NCI-H2081 (cell line): Measurements from ENCODE around the gene RNMT.
A peak's percentile ranks its signal among the peaks of the same experiment; 100 is the strongest.
"Not testable (repeated sequence)": the region's sequence is repeated elsewhere in the genome, so short reads cannot be mapped to it uniquely, and the experiment has no call there.

Experiments
- DNase-seq, 2 experiments: peaks; one replicate each; lab custom pipeline; 2025; lab: John Stamatoyannopoulos, UW

RNMT gene

GRCh38 chr18:13726232-13726971 is at the start of gene RNMT, which contains the start of gene FAM210A:
TSS of gene RNMT (plus strand) at chr18:13726673. CDS start at chr18:13731518, 4,845 bp downstream.
TSS of gene FAM210A (minus strand) at chr18:13726558. CDS start at chr18:13682077, 44,481 bp downstream.
- DNase-seq, result peak; percentile 88 to 96

- DNase-seq, result not testable (repeated sequence)
Observed at GRCh38 chr18:13677350-13677749, 49.1 kb upstream of the RNMT start.

- DNase-seq, result no peak
Observed at GRCh38 chr18:13680612-13681011, 45.9 kb upstream of the RNMT start.

GRCh38 chr18:13681701-13682100 is 44.8 kb upstream of the RNMT start:
- no peak for DNase-seq

- DNase-seq, result no peak
Observed at GRCh38 chr18:13684546-13684945, 41.9 kb upstream of the RNMT start.

- DNase-seq, result no peak
Observed at GRCh38 chr18:13688191-13689136, 38.0 kb upstream of the RNMT start.

GRCh38 chr18:13690060-13690459 is 36.4 kb upstream of the RNMT start:
- DNase-seq, result not testable (repeated sequence)

GRCh38 chr18:13695337-13695736 is 31.1 kb upstream of the RNMT start:
- DNase-seq, result not testable (repeated sequence)

GRCh38 chr18:13696961-13697360 is 29.5 kb upstream of the RNMT start:
- no peak for DNase-seq

- no peak for DNase-seq
Observed at GRCh38 chr18:13700153-13700552, 26.3 kb upstream of the RNMT start.

GRCh38 chr18:13703899-13704298 is 22.6 kb upstream of the RNMT start:
- no peak for DNase-seq

GRCh38 chr18:13710414-13710831 is 16.1 kb upstream of the RNMT start:
- no peak for DNase-seq

GRCh38 chr18:13712400-13713131 is 13.9 kb upstream of the RNMT start:
- no peak for DNase-seq

GRCh38 chr18:13713455-13714055 is 12.9 kb upstream of the RNMT start:
- DNase-seq, result no peak

GRCh38 chr18:13715330-13715729 is 11.1 kb upstream of the RNMT start:
- DNase-seq, result no peak

- no peak for DNase-seq
Observed at GRCh38 chr18:13716916-13717315, 9.6 kb upstream of the RNMT start.

- no peak for DNase-seq
Observed at GRCh38 chr18:13720123-13720522, 6.3 kb upstream of the RNMT start.

- no peak for DNase-seq
Observed at GRCh38 chr18:13720847-13721246, 5.6 kb upstream of the RNMT start.

GRCh38 chr18:13725566-13726231 is 774 bp upstream of the RNMT start:
- no peak for DNase-seq

GRCh38 chr18:13726972-13727331 is 479 bp downstream of the RNMT start:
- peak in 1 of 2 experiments; percentile 44 for DNase-seq

- DNase-seq, result no peak
Observed at GRCh38 chr18:13730481-13730880, 4.0 kb downstream of the RNMT start.
